ENCODE data around the gene OLFML3. TPM values are rescaled to one million over a fixed set of nuclear protein-coding genes. Genes with fewer than 3 reads are reported as not detected.
A peak's percentile ranks its signal among the peaks of the same experiment; 100 is the strongest.

The OLFML3 gene
- total RNA-seq, 1 experiment from 2014 or later, result 319 TPM

DNA sequence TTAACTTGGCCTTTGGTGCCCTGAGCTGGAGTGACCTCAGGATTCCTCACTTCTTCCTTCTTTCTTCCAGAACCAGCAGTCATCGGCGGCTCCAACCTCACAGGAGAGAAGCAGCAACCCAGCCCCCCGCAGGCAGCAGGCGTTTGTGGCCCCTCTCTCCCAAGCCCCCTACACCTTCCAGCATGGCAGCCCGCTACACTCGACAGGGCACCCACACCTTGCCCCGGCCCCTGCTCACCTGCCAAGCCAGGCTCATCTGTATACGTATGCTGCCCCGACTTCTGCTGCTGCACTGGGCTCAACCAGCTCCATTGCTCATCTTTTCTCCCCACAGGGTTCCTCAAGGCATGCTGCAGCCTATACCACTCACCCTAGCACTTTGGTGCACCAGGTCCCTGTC lies 6.3 kb upstream of the OLFML3 start:
- Histone ChIP-seq H3K4me1 (ENCODE audit: insufficient read depth, low read length, poor library complexity, severe bottlenecking) (peaks cover 29% of the 10 kb centered on the region), H3K4me3 (ENCODE audit: low read depth, low read length, poor library complexity, severe bottlenecking) (no peak overlapping the region), H3K27ac (ENCODE audit: low read depth, low read length, poor library complexity, severe bottlenecking) (no peak overlapping the region), H3K36me3 (ENCODE audit: insufficient read depth, low read length, poor library complexity, severe bottlenecking) (peaks cover 72% of the 10 kb centered on the region), H3K9me3 (ENCODE audit: low read depth, low read length, poor library complexity, severe bottlenecking) (no peaks in the 10 kb centered on the region), H3K27me3 (replicated peaks; ENCODE audit: insufficient read depth, low read depth, low read length, poor library complexity) (no peaks in the 10 kb centered on the region)
- no TSS peak for BruUV-seq (replicated peaks)
- POLR2A ChIA-PET (ENCODE audit: low non-redundant PET), result no interaction called here
- intact Hi-C loops (cut with micrococcal nuclease; ENCODE audit: unreplicated experiment), result no loop called here
- CTCF ChIA-PET, result no interaction called here
- TF ChIP-seq, protein P1, sequence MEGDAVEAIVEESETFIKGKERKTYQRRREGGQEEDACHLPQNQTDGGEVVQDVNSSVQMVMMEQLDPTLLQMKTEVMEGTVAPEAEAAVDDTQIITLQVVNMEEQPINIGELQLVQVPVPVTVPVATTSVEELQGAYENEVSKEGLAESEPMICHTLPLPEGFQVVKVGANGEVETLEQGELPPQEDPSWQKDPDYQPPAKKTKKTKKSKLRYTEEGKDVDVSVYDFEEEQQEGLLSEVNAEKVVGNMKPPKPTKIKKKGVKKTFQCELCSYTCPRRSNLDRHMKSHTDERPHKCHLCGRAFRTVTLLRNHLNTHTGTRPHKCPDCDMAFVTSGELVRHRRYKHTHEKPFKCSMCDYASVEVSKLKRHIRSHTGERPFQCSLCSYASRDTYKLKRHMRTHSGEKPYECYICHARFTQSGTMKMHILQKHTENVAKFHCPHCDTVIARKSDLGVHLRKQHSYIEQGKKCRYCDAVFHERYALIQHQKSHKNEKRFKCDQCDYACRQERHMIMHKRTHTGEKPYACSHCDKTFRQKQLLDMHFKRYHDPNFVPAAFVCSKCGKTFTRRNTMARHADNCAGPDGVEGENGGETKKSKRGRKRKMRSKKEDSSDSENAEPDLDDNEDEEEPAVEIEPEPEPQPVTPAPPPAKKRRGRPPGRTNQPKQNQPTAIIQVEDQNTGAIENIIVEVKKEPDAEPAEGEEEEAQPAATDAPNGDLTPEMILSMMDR (conservative IDR thresholded peaks at IDR 0.05; ENCODE audit: low read depth, low read length), result no peak
- TF ChIP-seq EZH2 (IDR thresholded peaks at IDR 0.05; ENCODE audit: borderline replicate concordance, low read depth, low read length, poor library complexity, severe bottlenecking), result no peak
- no peak for DNase-seq (ENCODE audit: low spot score)

DNA sequence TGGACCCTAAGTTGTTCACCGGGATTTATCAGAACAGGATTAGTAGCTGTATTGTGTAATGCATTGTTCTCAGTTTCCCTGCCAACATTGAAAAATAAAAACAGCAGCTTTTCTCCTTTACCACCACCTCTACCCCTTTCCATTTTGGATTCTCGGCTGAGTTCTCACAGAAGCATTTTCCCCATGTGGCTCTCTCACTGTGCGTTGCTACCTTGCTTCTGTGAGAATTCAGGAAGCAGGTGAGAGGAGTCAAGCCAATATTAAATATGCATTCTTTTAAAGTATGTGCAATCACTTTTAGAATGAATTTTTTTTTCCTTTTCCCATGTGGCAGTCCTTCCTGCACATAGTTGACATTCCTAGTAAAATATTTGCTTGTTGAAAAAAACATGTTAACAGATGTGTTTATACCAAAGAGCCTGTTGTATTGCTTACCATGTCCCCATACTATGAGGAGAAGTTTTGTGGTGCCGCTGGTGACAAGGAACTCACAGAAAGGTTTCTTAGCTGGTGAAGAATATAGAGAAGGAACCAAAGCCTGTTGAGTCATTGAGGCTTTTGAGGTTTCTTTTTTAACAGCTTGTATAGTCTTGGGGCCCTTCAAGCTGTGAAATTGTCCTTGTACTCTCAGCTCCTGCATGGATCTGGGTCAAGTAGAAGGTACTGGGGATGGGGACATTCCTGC lies 3.9 kb upstream of the OLFML3 start:
- peaks cover 48% of the 10 kb centered on the region for H3K36me3 ChIP-seq (ENCODE audit: insufficient read depth, low read length, poor library complexity, severe bottlenecking)
- intact Hi-C loops (cut with micrococcal nuclease; ENCODE audit: unreplicated experiment), result loop anchor here (5.0 kb wide), 4 partner anchors 138 to 697 kb away; partner anchors contain the start of gene DENND2C
- DNase-seq (ENCODE audit: low spot score), result no peak
- TF ChIP-seq EZH2 (IDR thresholded peaks at IDR 0.05; ENCODE audit: borderline replicate concordance, low read depth, low read length, poor library complexity, severe bottlenecking), result no peak
- TF ChIP-seq, protein P1 (conservative IDR thresholded peaks at IDR 0.05; ENCODE audit: low read depth, low read length), result no peak
- no peak overlapping the region for H3K4me3 ChIP-seq (ENCODE audit: low read depth, low read length, poor library complexity, severe bottlenecking)
- H3K4me1 ChIP-seq (ENCODE audit: insufficient read depth, low read length, poor library complexity, severe bottlenecking), result peaks cover 36% of the 10 kb centered on the region
- no TSS peak for BruUV-seq (replicated peaks)
- POLR2A ChIA-PET (ENCODE audit: low non-redundant PET), result no interaction called here
- CTCF ChIA-PET, result no interaction called here
- peak overlapping the region; percentile 29 for H3K27ac ChIP-seq (ENCODE audit: low read depth, low read length, poor library complexity, severe bottlenecking)
- H3K9me3 ChIP-seq (ENCODE audit: low read depth, low read length, poor library complexity, severe bottlenecking), result no peaks in the 10 kb centered on the region
- no peaks in the 10 kb centered on the region for H3K27me3 ChIP-seq (replicated peaks; ENCODE audit: insufficient read depth, low read depth, low read length, poor library complexity)

DNA sequence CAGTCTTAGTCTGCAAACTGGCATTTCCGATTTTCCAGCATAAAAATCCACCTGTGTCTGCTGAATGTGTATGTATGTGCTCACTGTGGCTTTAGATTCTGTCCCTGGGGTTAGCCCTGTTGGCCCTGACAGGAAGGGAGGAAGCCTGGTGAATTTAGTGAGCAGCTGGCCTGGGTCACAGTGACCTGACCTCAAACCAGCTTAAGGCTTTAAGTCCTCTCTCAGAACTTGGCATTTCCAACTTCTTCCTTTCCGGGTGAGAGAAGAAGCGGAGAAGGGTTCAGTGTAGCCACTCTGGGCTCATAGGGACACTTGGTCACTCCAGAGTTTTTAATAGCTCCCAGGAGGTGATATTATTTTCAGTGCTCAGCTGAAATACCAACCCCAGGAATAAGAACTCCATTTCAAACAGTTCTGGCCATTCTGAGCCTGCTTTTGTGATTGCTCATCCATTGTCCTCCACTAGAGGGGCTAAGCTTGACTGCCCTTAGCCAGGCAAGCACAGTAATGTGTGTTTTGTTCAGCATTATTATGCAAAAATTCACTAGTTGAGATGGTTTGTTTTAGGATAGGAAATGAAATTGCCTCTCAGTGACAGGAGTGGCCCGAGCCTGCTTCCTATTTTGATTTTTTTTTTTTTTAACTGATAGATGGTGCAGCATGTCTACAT lies 2.5 kb upstream of the OLFML3 start:
- Histone ChIP-seq H3K4me3 (ENCODE audit: low read depth, low read length, poor library complexity, severe bottlenecking) (no peak overlapping the region), H3K27ac (ENCODE audit: low read depth, low read length, poor library complexity, severe bottlenecking) (peak overlapping the region; percentile 96), H3K9me3 (ENCODE audit: low read depth, low read length, poor library complexity, severe bottlenecking) (no peaks in the 10 kb centered on the region), H3K36me3 (ENCODE audit: insufficient read depth, low read length, poor library complexity, severe bottlenecking) (peaks cover 47% of the 10 kb centered on the region), H3K27me3 (replicated peaks; ENCODE audit: insufficient read depth, low read depth, low read length, poor library complexity) (no peaks in the 10 kb centered on the region), H3K4me1 (ENCODE audit: insufficient read depth, low read length, poor library complexity, severe bottlenecking) (peaks cover 44% of the 10 kb centered on the region)
- peak; percentile 72 for DNase-seq (ENCODE audit: low spot score)
- intact Hi-C loops (cut with micrococcal nuclease; ENCODE audit: unreplicated experiment), result loop anchor here (5.0 kb wide), 4 partner anchors 139 to 696 kb away; partner anchors contain the start of gene DENND2C
- ChIA-PET POLR2A (ENCODE audit: low non-redundant PET) (no interaction called here), CTCF (interaction anchor here (1.3 to 1.4 kb wide), 2 partner anchors 177 to 305 kb away, joined by 4 read pairs; partner anchors contain the start of gene SYT6)
- TF ChIP-seq, protein P1 (conservative IDR thresholded peaks at IDR 0.05; ENCODE audit: low read depth, low read length), result peak; percentile 70
- no peak for TF ChIP-seq EZH2 (IDR thresholded peaks at IDR 0.05; ENCODE audit: borderline replicate concordance, low read depth, low read length, poor library complexity, severe bottlenecking)
- no TSS peak for BruUV-seq (replicated peaks)
